PC-9 (cell line): ENCODE results near the gene LHCGR. TPM values are rescaled to one million over a fixed set of nuclear protein-coding genes. Genes with fewer than 3 reads are reported as not detected.
A peak's percentile ranks its signal among the peaks of the same experiment; 100 is the strongest.

Experiments
- Bru-seq: library from RNA; stranded (reverse); fragments of 400-500 nt; gene quantifications from one replicate; lab custom pipeline; 2021; lab: Mats Ljungman, UMichigan
- BruChase-seq, 2 experiments: library from RNA; stranded (reverse); fragments of 400-500 nt; gene quantifications; one replicate each; lab custom pipeline; 2021; lab: Mats Ljungman, UMichigan
- BruUV-seq: library from RNA; stranded (reverse); fragments of 400-500 nt; replicated peaks from 2 replicates; lab custom pipeline; 2021; lab: Mats Ljungman, UMichigan
- CTCF ChIA-PET: fragments of 300-600 bp; sonication (Branson Sonifier 250); formaldehyde crosslinking; loops from one replicate; lab custom pipeline; 2022; ENCODE audit warnings: antibody characterized with exemption; lab: Charles Lee
- POLR2A ChIA-PET: fragments of 300-600 bp; sonication (Branson Sonifier 250); formaldehyde crosslinking; loops from one replicate; lab custom pipeline; 2022; ENCODE audit warnings: antibody characterized with exemption; ENCODE audit not compliant: unreplicated experiment; lab: Charles Lee
- DNase-seq, 2 experiments: peaks; one replicate each; pipeline versions ENCODE4 v3.0.0 to v3.0.0-alpha.2; 2015 to 2022; ENCODE audit warnings: mixed read lengths in 1 of 2
- H2AFZ ChIP-seq: fragments of 200-600 bp; sonication (generic); 2 replicates; pipeline ENCODE4 v1.8.1; 2017; ENCODE audit warnings: antibody characterized with exemption
- H3F3A ChIP-seq: fragments of 200-600 bp; sonication (generic); 2 replicates; pipeline ENCODE4 v1.8.1; 2017; ENCODE audit warnings: antibody characterized with exemption, mild to moderate bottlenecking, low read depth; ENCODE audit not compliant: insufficient read depth
- H3K27ac ChIP-seq: fragments of 200-600 bp; sonication (generic); 2 replicates; pipeline ENCODE4 v1.6.1; 2016; ENCODE audit warnings: mixed run types
- H3K27me3 ChIP-seq: fragments of 200-600 bp; sonication (generic); 2 replicates; pipeline ENCODE4 v1.6.1; 2016; ENCODE audit warnings: low read depth, mixed run types; ENCODE audit not compliant: insufficient read depth
- H3K36me3 ChIP-seq: fragments of 200-600 bp; sonication (generic); 2 replicates; pipeline ENCODE4 v1.6.1; 2016; ENCODE audit warnings: low read depth, mixed run types
- H3K4me1 ChIP-seq: fragments of 200-600 bp; sonication (generic); replicated peaks from 2 replicates; pipeline ENCODE4 v1.6.1; 2016; ENCODE audit warnings: mixed run types; ENCODE audit not compliant: insufficient read depth
- H3K4me2 ChIP-seq: fragments of 200-600 bp; sonication (generic); 2 replicates; pipeline ENCODE4 v1.6.1; 2017; ENCODE audit warnings: mixed run types
- H3K4me3 ChIP-seq: fragments of 200-600 bp; sonication (generic); 2 replicates; pipeline ENCODE4 v1.6.1; 2016; ENCODE audit warnings: mixed run types
- H3K79me2 ChIP-seq: fragments of 200-600 bp; sonication (generic); 2 replicates; pipeline ENCODE4 v1.6.1; 2017; ENCODE audit warnings: low read depth, mixed run types
- H3K9me2 ChIP-seq: fragments of 200-600 bp; sonication (generic); 2 replicates; pipeline ENCODE4 v1.8.1; 2017; ENCODE audit warnings: mild to moderate bottlenecking; ENCODE audit not compliant: insufficient read depth
- H3K9me3 ChIP-seq: fragments of 200-600 bp; sonication (generic); 2 replicates; pipeline ENCODE4 v1.8.1; 2016; ENCODE audit warnings: low read depth; ENCODE audit not compliant: insufficient read depth
- H4K20me1 ChIP-seq: fragments of 200-600 bp; sonication (generic); 2 replicates; pipeline ENCODE4 v1.8.1; 2017; ENCODE audit not compliant: insufficient read depth
- CTCF ChIP-seq: fragments of 200-600 bp; sonication (generic); conservative IDR thresholded peaks from 2 replicates; pipeline ENCODE4 v1.6.1; 2017; ENCODE audit warnings: mixed run types, antibody characterized with exemption, mild to moderate bottlenecking, moderate library complexity
- EZH2 ChIP-seq: fragments of 200-600 bp; sonication (generic); IDR thresholded peaks from 2 replicates; pipeline ENCODE4 v1.8.0; 2017; ENCODE audit warnings: antibody characterized with exemption, low read depth
- intact Hi-C: fragments of 100-400 bp; cut with micrococcal nuclease; formaldehyde crosslinking; loops from one replicate; pipeline ENCODE4 v1.10.0; 2022; ENCODE audit not compliant: unreplicated experiment
- long read RNA-seq: library from polyadenylated mRNA; stranded (forward); transcript quantifications from one replicate; pipeline ENCODE4 v2.0.0, GENCODE V29; 2022
- total RNA-seq: library from RNA; stranded (reverse); gene quantifications from 2 replicates; pipeline ENCODE4 v1.2.3, GENCODE V29; 2021

Gene LHCGR
- total RNA-seq, result not detected in 2 replicates
- Bru-seq, nascent RNA, result percentile 15 among the genes with signal in this experiment
- BruChase-seq, experiment 1, labeled RNA remaining after a 2-hour chase, result not detected
- not detected for BruChase-seq, experiment 2, labeled RNA remaining after a 6-hour chase
- long read RNA-seq, result 0 reads

- no peak within 1 kb of the TSS for H3K4me2 ChIP-seq
- no peaks in the 10 kb centered on the region for H3K9me3 ChIP-seq
- no peak for TF ChIP-seq CTCF
- TF ChIP-seq EZH2, result no peak
- peaks cover 16% of the 10 kb centered on the region; the same call in 1 of the 2 replicates for H3K27me3 ChIP-seq
- H3K4me1 ChIP-seq, result no peaks in the 10 kb centered on the region
- H3K79me2 ChIP-seq, result no peaks in the 10 kb centered on the region
- DNase-seq, result no peak
- ChIA-PET CTCF (no interaction called here), POLR2A (no interaction called here)
- BruUV-seq, result no TSS peak
- intact Hi-C loops, result no loop called here
- H2AFZ ChIP-seq, result no peak within 1 kb of the TSS
- no peaks in the 10 kb centered on the region for H3F3A ChIP-seq
- H3K27ac ChIP-seq, result no peak within 1 kb of the TSS
- no peak within 1 kb of the TSS for H3K4me3 ChIP-seq
- no peaks in the 10 kb centered on the region for H3K9me2 ChIP-seq
- H3K36me3 ChIP-seq, result no peaks in the 10 kb centered on the region
- H4K20me1 ChIP-seq, result no peaks in the 10 kb centered on the region
Observed at GRCh38 chr2:48755473-48755872, at the start of gene LHCGR. Gene LHCGR (minus strand): TSS chr2:48755724. CDS start chr2:48755671, 53 bp downstream.

GRCh38 chr2:48799601-48800000 is 44.1 kb upstream of the LHCGR start:
- no TSS peak for BruUV-seq
- Histone ChIP-seq H3K36me3 (no peaks in the 10 kb centered on the region), H3K79me2 (no peaks in the 10 kb centered on the region), H3K4me1 (no peaks in the 10 kb centered on the region), H3K9me3 (no peaks in the 10 kb centered on the region), H3K4me3 (no peak overlapping the region), H3K27ac (no peak overlapping the region), H3F3A (no peaks in the 10 kb centered on the region), H4K20me1 (no peaks in the 10 kb centered on the region; the same call in 1 of the 2 replicates), H3K9me2 (no peaks in the 10 kb centered on the region), H3K27me3 (peaks cover 5% of the 10 kb centered on the region; the same call in 1 of the 2 replicates), H3K4me2 (no peak overlapping the region), H2AFZ (no peak overlapping the region)
- intact Hi-C loops, result no loop called here
- CTCF ChIA-PET, result no interaction called here
- POLR2A ChIA-PET, result no interaction called here
- no peak for DNase-seq
- TF ChIP-seq CTCF, result no peak
- TF ChIP-seq EZH2, result no peak

GRCh38 chr2:48795065-48795464 is 39.5 kb upstream of the LHCGR start:
- Histone ChIP-seq H3K27me3 (peaks cover 20% of the 10 kb centered on the region), H3K9me3 (no peaks in the 10 kb centered on the region), H3K4me3 (no peak overlapping the region), H3K36me3 (no peaks in the 10 kb centered on the region), H3K9me2 (no peaks in the 10 kb centered on the region; the same call in 1 of the 2 replicates), H3K79me2 (no peaks in the 10 kb centered on the region), H3K27ac (no peak overlapping the region), H3K4me1 (no peaks in the 10 kb centered on the region), H3K4me2 (no peak overlapping the region), H4K20me1 (no peaks in the 10 kb centered on the region; the same call in 1 of the 2 replicates), H2AFZ (no peak overlapping the region), H3F3A (no peaks in the 10 kb centered on the region)
- CTCF ChIA-PET, result no interaction called here
- TF ChIP-seq EZH2, result no peak
- TF ChIP-seq CTCF, result no peak
- intact Hi-C loops, result no loop called here
- no TSS peak for BruUV-seq
- DNase-seq, result no peak
- POLR2A ChIA-PET, result no interaction called here
